NB4 (cell line): ENCODE data around the gene SAA4.

Experiments
- MYC ChIP-seq: IDR thresholded peaks from 2 replicates; pipeline ENCODE4 v1.6.1; 2011; ENCODE audit warnings: low read depth, low read length
- POLR2A ChIP-seq: IDR thresholded peaks from 2 replicates; pipeline ENCODE4 v1.6.1; 2011; ENCODE audit warnings: mild to moderate bottlenecking; ENCODE audit not compliant: insufficient read length; ENCODE audit errors: extremely low read depth
- TF ChIP-seq, protein P1 (sequence below): IDR thresholded peaks from one replicate; pipeline ENCODE4 v1.5.1; 2012; ENCODE audit warnings: low read depth, low read length
- TF ChIP-seq, protein P2 (sequence below): IDR thresholded peaks from 2 replicates; pipeline ENCODE4 v1.6.1; 2011; ENCODE audit warnings: low read depth, low read length

DNA sequence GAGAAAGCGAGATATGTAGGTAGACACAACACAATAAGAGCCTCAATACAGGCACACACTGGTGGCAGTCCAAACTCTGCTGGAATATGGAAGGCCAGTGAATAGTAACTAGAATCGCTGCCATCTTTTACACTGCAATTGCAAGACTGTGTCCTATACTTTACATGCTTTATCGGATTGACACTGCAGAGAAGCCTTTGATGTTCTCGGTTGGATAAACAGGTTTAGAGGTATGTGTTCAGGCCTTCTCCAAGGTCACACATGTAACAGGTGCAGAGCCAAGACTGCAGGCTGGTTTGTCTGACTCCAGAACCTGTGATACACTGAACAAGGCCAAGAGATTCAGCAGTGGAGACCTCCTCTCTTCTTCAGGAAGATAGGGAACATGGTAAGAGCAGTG, 34.6 kb upstream of the SAA4 start:
- TF ChIP-seq, protein P1, sequence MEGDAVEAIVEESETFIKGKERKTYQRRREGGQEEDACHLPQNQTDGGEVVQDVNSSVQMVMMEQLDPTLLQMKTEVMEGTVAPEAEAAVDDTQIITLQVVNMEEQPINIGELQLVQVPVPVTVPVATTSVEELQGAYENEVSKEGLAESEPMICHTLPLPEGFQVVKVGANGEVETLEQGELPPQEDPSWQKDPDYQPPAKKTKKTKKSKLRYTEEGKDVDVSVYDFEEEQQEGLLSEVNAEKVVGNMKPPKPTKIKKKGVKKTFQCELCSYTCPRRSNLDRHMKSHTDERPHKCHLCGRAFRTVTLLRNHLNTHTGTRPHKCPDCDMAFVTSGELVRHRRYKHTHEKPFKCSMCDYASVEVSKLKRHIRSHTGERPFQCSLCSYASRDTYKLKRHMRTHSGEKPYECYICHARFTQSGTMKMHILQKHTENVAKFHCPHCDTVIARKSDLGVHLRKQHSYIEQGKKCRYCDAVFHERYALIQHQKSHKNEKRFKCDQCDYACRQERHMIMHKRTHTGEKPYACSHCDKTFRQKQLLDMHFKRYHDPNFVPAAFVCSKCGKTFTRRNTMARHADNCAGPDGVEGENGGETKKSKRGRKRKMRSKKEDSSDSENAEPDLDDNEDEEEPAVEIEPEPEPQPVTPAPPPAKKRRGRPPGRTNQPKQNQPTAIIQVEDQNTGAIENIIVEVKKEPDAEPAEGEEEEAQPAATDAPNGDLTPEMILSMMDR, result no peak
- no peak for TF ChIP-seq POLR2A
- TF ChIP-seq, protein P2, sequence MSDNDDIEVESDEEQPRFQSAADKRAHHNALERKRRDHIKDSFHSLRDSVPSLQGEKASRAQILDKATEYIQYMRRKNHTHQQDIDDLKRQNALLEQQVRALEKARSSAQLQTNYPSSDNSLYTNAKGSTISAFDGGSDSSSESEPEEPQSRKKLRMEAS, result no peak
- TF ChIP-seq MYC, result no peak
